NCI-H146 treated with DMSO at 0.1 percent for 48 hours (cell line): ENCODE results near the gene FIGN.

Experiments used
- DNase-seq: peaks from one replicate; lab custom pipeline; 2025; ENCODE audit not compliant: unreplicated experiment; lab: John Stamatoyannopoulos, UW

The FIGN gene

GRCh38 chr2:163737563-163737962 lies 1.8 kb upstream of the FIGN start:
- DNase-seq, result no peak

GRCh38 chr2:163737190-163737439 lies 1.3 kb upstream of the FIGN start:
- no peak for DNase-seq

- DNase-seq, result no peak
Observed at GRCh38 chr2:163736433-163737189, 803 bp upstream of the FIGN start.

- no peak for DNase-seq
Observed at GRCh38 chr2:163734881-163735684, 725 bp downstream of the FIGN start.

- no peak for DNase-seq
Observed at GRCh38 chr2:163734401-163734800, 1.4 kb downstream of the FIGN start.

- no peak for DNase-seq
Observed at GRCh38 chr2:163733956-163734355, 1.9 kb downstream of the FIGN start.

GRCh38 chr2:163733301-163733938 lies 2.4 kb downstream of the FIGN start:
- DNase-seq, result no peak

GRCh38 chr2:163732727-163733126 lies 3.1 kb downstream of the FIGN start:
- no peak for DNase-seq

- no peak for DNase-seq
Observed at GRCh38 chr2:163731735-163732134, 4.1 kb downstream of the FIGN start.

GRCh38 chr2:163730556-163730955 lies 5.3 kb downstream of the FIGN start:
- DNase-seq, result no peak

GRCh38 chr2:163729636-163730273 lies 6.1 kb downstream of the FIGN start:
- DNase-seq, result no peak

- DNase-seq, result no peak
Observed at GRCh38 chr2:163723881-163724280, 11.9 kb downstream of the FIGN start.

GRCh38 chr2:163723348-163723747 lies 12.5 kb downstream of the FIGN start:
- DNase-seq, result no peak

- no peak for DNase-seq
Observed at GRCh38 chr2:163719331-163719730, 16.5 kb downstream of the FIGN start.

- no peak for DNase-seq
Observed at GRCh38 chr2:163717993-163718680, 17.7 kb downstream of the FIGN start.

GRCh38 chr2:163717515-163717914 lies 18.3 kb downstream of the FIGN start:
- DNase-seq, result no peak

- DNase-seq, result no peak
Observed at GRCh38 chr2:163716101-163716500, 19.7 kb downstream of the FIGN start.

- DNase-seq, result no peak
Observed at GRCh38 chr2:163715668-163716067, 20.1 kb downstream of the FIGN start.

GRCh38 chr2:163715199-163715598 lies 20.6 kb downstream of the FIGN start:
- DNase-seq, result no peak

- no peak for DNase-seq
Observed at GRCh38 chr2:163713534-163714311, 22.1 kb downstream of the FIGN start.
